ENCODE data around the gene ZNF143. TPM values are rescaled to one million over a fixed set of nuclear protein-coding genes. Genes with fewer than 3 reads are reported as not detected.

ZNF143 gene
- total and polyA plus RNA-seq, 2 of the 13 experiments (the other 11 are each of a cell fraction or from before 2014, with no cell fraction given), result 22.4 to 35.6 TPM

- H3K4me1 ChIP-seq (ENCODE audit: insufficient read depth, low read length), result peaks cover 16% of the 10 kb centered on the region
- H3K9ac ChIP-seq (ENCODE audit: insufficient read depth, low read depth, low read length), result no peak overlapping the region
- no peak for TF ChIP-seq PHF8 (CRISPR knock-in tag; IDR thresholded peaks at IDR 0.05)
- no peak for TF ChIP-seq KMT2B (CRISPR knock-in tag; IDR thresholded peaks at IDR 0.05)
- no peak for TF ChIP-seq ATF1 (CRISPR knock-in tag; IDR thresholded peaks at IDR 0.05)
- no peak for TF ChIP-seq SMC3 (IDR thresholded peaks at IDR 0.05; ENCODE audit: low read length)
- TF ChIP-seq GATAD2A (CRISPR knock-in tag; IDR thresholded peaks at IDR 0.05), result no peak
- TF ChIP-seq FOXC1 (CRISPR knock-in tag; IDR thresholded peaks at IDR 0.05; ENCODE audit: borderline replicate concordance), result no peak
- TF ChIP-seq BRCA1 (CRISPR knock-in tag; IDR thresholded peaks at IDR 0.05), result no peak
- no peak for TF ChIP-seq KLF15 (CRISPR knock-in tag; IDR thresholded peaks at IDR 0.05; ENCODE audit: borderline replicate concordance)
- TF ChIP-seq ZNF678 (CRISPR knock-in tag; IDR thresholded peaks at IDR 0.05), result no peak
- TF ChIP-seq ZNF232 (CRISPR knock-in tag; IDR thresholded peaks at IDR 0.05; ENCODE audit: borderline replicate concordance), result no peak
- no peak for TF ChIP-seq CREBL2 (CRISPR knock-in tag; IDR thresholded peaks at IDR 0.05; ENCODE audit: borderline replicate concordance)
- no peak for TF ChIP-seq ZNF280D (CRISPR knock-in tag; IDR thresholded peaks at IDR 0.05)
- TF ChIP-seq CENPX (CRISPR knock-in tag; IDR thresholded peaks at IDR 0.05), result no peak
- TF ChIP-seq EP300 (IDR thresholded peaks at IDR 0.05; ENCODE audit: low read depth in 2 of 2, low read length in 2 of 2), result no peak
- TF ChIP-seq EP300 (CRISPR knock-in tag; IDR thresholded peaks at IDR 0.05; ENCODE audit: borderline replicate concordance), result no peak
- no peak for TF ChIP-seq RNF2 (conservative IDR thresholded peaks at IDR 0.05; ENCODE audit: low read depth)
- TF ChIP-seq DZIP1 (CRISPR knock-in tag; IDR thresholded peaks at IDR 0.05), result no peak
- TF ChIP-seq TEAD2 (CRISPR knock-in tag; IDR thresholded peaks at IDR 0.05), result no peak
- no peak for TF ChIP-seq ZNF770 (CRISPR knock-in tag; IDR thresholded peaks at IDR 0.05)
- no peak for TF ChIP-seq NCOA5 (CRISPR knock-in tag; IDR thresholded peaks at IDR 0.05)
- no peaks in the 10 kb centered on the region for H3K27me3 ChIP-seq (ENCODE audit: control insufficient read depth in 1 of 2, insufficient read depth in 2 of 2, low read length in 2 of 2)
- ATAC-seq (no peak), DNase-seq (ENCODE audit: low spot score) (no peak), FAIRE-seq (no peak)
- BruUV-seq (replicated peaks), result no TSS peak
- H3K4me3 ChIP-seq (replicated peaks in 1 of 3; ENCODE audit: insufficient read depth in 1 of 3, low read depth in 2 of 3, low read length in 3 of 3), result no peak overlapping the region
- no peaks in the 10 kb centered on the region for H3K79me2 ChIP-seq (ENCODE audit: insufficient read depth, low read length)
- POLR2A ChIA-PET, result interaction anchor here (1.6 kb wide), 1 partner anchor 48 kb away, joined by 4 read pairs; the partner anchor contains the start of gene WEE1
- intact Hi-C loops (cut with micrococcal nuclease; ENCODE audit: unreplicated experiment), result no loop called here
- no peaks in the 10 kb centered on the region for H4K20me1 ChIP-seq (ENCODE audit: insufficient read depth, low read length)
- WGBS (ENCODE audit: low lambda C conversion rate), result 99% methylated on average over 3 of the region's 3 CpGs
- H3K36me3 ChIP-seq (replicated peaks in 1 of 2; ENCODE audit: control insufficient read depth in 1 of 2, insufficient read depth in 2 of 2, low read length in 2 of 2), result peaks cover 3 to 24% of the 10 kb centered on the region in 2 experiments; a peak in 3 of 5 replicates
- in situ Hi-C loops (cut with HindIII; ENCODE audit: extremely low pct_ligation_motif_present, low pct_unique_long_range_greater_than_20kb), result no loop called here
- H3K4me2 ChIP-seq (ENCODE audit: low read depth, low read length), result no peak overlapping the region
- no peak overlapping the region for H2AFZ ChIP-seq (ENCODE audit: low read length)
- no peaks in the 10 kb centered on the region for H3K9me3 ChIP-seq (ENCODE audit: low read length)
- CTCF ChIA-PET (ENCODE audit: low intra/inter-chr PET ratio, low total read pairs), result no interaction called here
- no peak overlapping the region for H3K27ac ChIP-seq (ENCODE audit: extremely low read length, insufficient read depth, low read length)
Measured at GRCh38 chr11:9525116-9525515, 64.3 kb downstream of the ZNF143 start.
